GM12878 (cell line): Measurements from ENCODE around the gene SPAG9. TPM values are rescaled to one million over a fixed set of nuclear protein-coding genes. Genes with fewer than 3 reads are reported as not detected.
"Not testable (repeated sequence)": the region's sequence is repeated elsewhere in the genome, so short reads cannot be mapped to it uniquely, and the experiment has no call there.

Experiments
- ATAC-seq: fragments of 200-7000 bp; cut with Tn5 transposase; 3 replicates; pipeline ENCODE4 v1.9.1; 2020; ENCODE audit warnings: mild to moderate bottlenecking, moderate library complexity
- BruUV-seq: library from RNA; stranded (reverse); fragments of 400-500 nt; replicated peaks from 2 replicates; lab custom pipeline; 2021; lab: Mats Ljungman, UMichigan
- CTCF ChIA-PET: fragments of 300-600 bp; sonication (Branson Sonifier 250); formaldehyde crosslinking; extraction: SDS; loops from one replicate; lab custom pipeline; 2021; ENCODE audit warnings: inconsistent platforms; lab: Yijun Ruan, JAX
- POLR2A ChIA-PET: fragments of 350-600 bp; formaldehyde crosslinking; extraction: SDS; loops from one replicate; lab custom pipeline; 2021; ENCODE audit warnings: inconsistent platforms; lab: Charles Lee
- RAD21 ChIA-PET: fragments of 300-600 bp; sonication (Branson Sonifier 250); formaldehyde crosslinking; loops from one replicate; lab custom pipeline; 2023; ENCODE audit warnings: antibody characterized with exemption; ENCODE audit not compliant: unreplicated experiment; lab: Charles Lee
- SMC1A ChIA-PET: fragments of 300-600 bp; sonication (Branson Sonifier 250); formaldehyde crosslinking; loops from one replicate; lab custom pipeline; 2023; ENCODE audit not compliant: unreplicated experiment, uncharacterized antibody; lab: Charles Lee
- DNase-seq: peaks from one replicate; pipeline ENCODE4 v3.0.0-alpha.2; 2011; ENCODE audit warnings: low read depth, low spot score
- FAIRE-seq: peaks from 3 replicates; lab custom pipeline; 2011; peaks lifted over from hg19 to GRCh38; lab: Jason Lieb, UNC
- H2AFZ ChIP-seq: 2 replicates; pipeline ENCODE4 v1.6.0; 2011; ENCODE audit warnings: low read depth, low read length, control low read depth; ENCODE audit not compliant: control insufficient read depth
- H3K27ac ChIP-seq: 2 replicates; pipeline ENCODE4 v1.5.1; 2011; ENCODE audit warnings: control low read depth; ENCODE audit not compliant: control insufficient read depth, insufficient read depth
- H3K27me3 ChIP-seq, 2 experiments: replicated peaks in 1 of 2; 2 replicates each; pipeline versions ENCODE4 v1.6.0 to v1.6.1; 2011; ENCODE audit warnings: low read length in 1 of 2; ENCODE audit not compliant: control insufficient read depth in 2 of 2, insufficient read depth in 2 of 2
- H3K36me3 ChIP-seq, 2 experiments: 2 replicates each; pipeline ENCODE4 v1.5.1; 2011; ENCODE audit warnings: low read length in 1 of 2; ENCODE audit not compliant: control insufficient read depth in 2 of 2, insufficient read depth in 2 of 2
- H3K4me1 ChIP-seq: 2 replicates; pipeline ENCODE4 v1.6.1; 2011; ENCODE audit warnings: mild to moderate bottlenecking, low read length, moderate library complexity, mixed read lengths; ENCODE audit not compliant: control insufficient read depth, insufficient read depth
- H3K4me2 ChIP-seq: 2 replicates; pipeline ENCODE4 v1.6.0; 2011; ENCODE audit warnings: control low read depth; ENCODE audit not compliant: control insufficient read depth, insufficient read depth
- H3K4me3 ChIP-seq: fragments of 200-600 bp; sonication (generic); 2 replicates; pipeline ENCODE4 v1.5.1; 2016
- H3K79me2 ChIP-seq: 2 replicates; pipeline ENCODE4 v1.6.0; 2011; ENCODE audit warnings: low read length; ENCODE audit not compliant: control insufficient read depth, insufficient read depth
- H3K9ac ChIP-seq: 2 replicates; pipeline ENCODE4 v1.8.0; 2011; ENCODE audit warnings: low read length, control low read depth, mixed read lengths; ENCODE audit not compliant: control insufficient read depth, insufficient read depth
- H3K9me3 ChIP-seq: replicated peaks from 3 replicates; pipeline ENCODE4 v1.5.1; 2011; ENCODE audit warnings: mild to moderate bottlenecking, low read length; ENCODE audit not compliant: control insufficient read depth, insufficient read depth
- H4K20me1 ChIP-seq: 2 replicates; pipeline ENCODE4 v1.6.0; 2011; ENCODE audit not compliant: control insufficient read depth, insufficient read depth
- ZBTB4 ChIP-seq: fragments of 450-650 bp; formaldehyde crosslinking; IDR thresholded peaks from 2 replicates; pipeline ENCODE4 v1.4.0; 2022; ENCODE audit warnings: mild to moderate bottlenecking, moderate library complexity
- WGBS: methylation state at CpG from one replicate; pipeline ENCODE4 v1.1.6; 2016; ENCODE audit warnings: low lambda C conversion rate; ENCODE audit not compliant: insufficient replicate concordance, insufficient coverage; ENCODE audit errors: missing lambda C conversion rate; 5-methylcytosine and 5-hydroxymethylcytosine counted together
- in situ Hi-C: fragments of 300-500 bp; cut with MboI; formaldehyde crosslinking; loops from 9 replicates; pipeline ENCODE4 v1.14.3; 2018; ENCODE audit warnings: mixed read lengths
- intact Hi-C: fragments of 100-400 bp; cut with micrococcal nuclease; formaldehyde crosslinking; loops from one replicate; pipeline ENCODE4 v1.14.2; 2022; ENCODE audit not compliant: unreplicated experiment
- polyA plus RNA-seq, 11 experiments: library from polyadenylated mRNA; depleted of rRNA in 4 of 11; unstranded in 6 of 11; stranded (reverse) in 5 of 11; fragments of >200 nt; fragmentation: Nextera tagmentation in 4 of 11; fragmentation: Illumina TruSeq in 1 of 11; extraction: Ambion mirVana in 4 of 11; extraction: Trizol in 1 of 11; gene quantifications; 1 replicate in 1 of 11; 2 replicates in 10 of 11; pipeline versions ENCODE4 v1.2.1 to v1.2.3, GENCODE V29; 2011 to 2016; ENCODE audit warnings: inconsistent platforms in 2 of 11, missing spikeins in 2 of 11, low read depth in 1 of 11
- total RNA-seq, 4 experiments: library from RNA; depleted of rRNA in 3 of 4; stranded (reverse); fragments of >200 nt in 3 of 4; fragmentation: Illumina TruSeq in 1 of 4; extraction: Trizol in 1 of 4; gene quantifications; 2 replicates each; pipeline versions ENCODE4 v1.2.1 to v1.2.3, GENCODE V29; 2013 to 2021

SPAG9 gene
- total and polyA plus RNA-seq, 10 of the 15 experiments (the other 5 are each of a cell fraction or from before 2014, with no cell fraction given): 6.6 to 42.0 (median 24.9) TPM

GRCh38 chr17:50941676-50942048 lies 179.0 kb downstream of the SPAG9 start:
- ATAC-seq, H3K9me3 ChIP-seq, H3K27me3 ChIP-seq, H3K9ac ChIP-seq, FAIRE-seq, H4K20me1 ChIP-seq, H2AFZ ChIP-seq, H3K79me2 ChIP-seq, H3K27ac ChIP-seq, H3K4me1 ChIP-seq, DNase-seq, in situ Hi-C loops, H3K36me3 ChIP-seq, POLR2A ChIA-PET, SMC1A ChIA-PET, RAD21 ChIA-PET, H3K4me2 ChIP-seq, intact Hi-C loops, BruUV-seq, H3K4me3 ChIP-seq: not testable (repeated sequence)
- WGBS: 81% methylated on average over 4 of the region's 4 CpGs
- CTCF ChIA-PET: interaction anchor here (1.2 kb wide), 1 partner anchor 89 kb away, joined by 5 read pairs; no protein-coding TSS in a partner anchor

- Histone ChIP-seq H3K9me3 (no peaks in the 10 kb centered on the region), H3K4me2 (no peak overlapping the region), H3K27me3 (no peaks in the 10 kb centered on the region; a peak in 1 of 4 replicates), H3K4me1 (peaks cover 5% of the 10 kb centered on the region; the same call in 1 of the 2 replicates), H4K20me1 (no peaks in the 10 kb centered on the region), H3K79me2 (no peaks in the 10 kb centered on the region), H3K27ac (no peak overlapping the region), H2AFZ (no peak overlapping the region), H3K36me3 (no peaks in the 10 kb centered on the region), H3K4me3 (no peak overlapping the region), H3K9ac (no peak overlapping the region)
- no peak for FAIRE-seq
- ATAC-seq: no peak; the same call in 2 of the 3 replicates
- DNase-seq: no peak
- no peak for TF ChIP-seq ZBTB4 (CRISPR knock-in tag)
- 50% methylated on average over 16 of the region's 16 CpGs for WGBS
- intact Hi-C loops: no loop called here
- SMC1A ChIA-PET: interaction anchor here (2.2 kb wide), 1 partner anchor 88 kb away, joined by 7 read pairs; no protein-coding TSS in a partner anchor
- in situ Hi-C loops: no loop called here
- CTCF ChIA-PET: interaction anchor here (1.0 to 1.1 kb wide), 2 partner anchors 77 to 91 kb away, joined by 3 read pairs; no protein-coding TSS in a partner anchor
- no TSS peak for BruUV-seq
- RAD21 ChIA-PET: no interaction called here
- POLR2A ChIA-PET: no interaction called here
Observed at GRCh38 chr17:50939795-50940684, 180.6 kb downstream of the SPAG9 start.
